IMR-90 (cell line): ENCODE results near the gene BSND. TPM values are rescaled to one million over a fixed set of nuclear protein-coding genes. Genes with fewer than 3 reads are reported as not detected.

Experiments
- ATAC-seq: fragments of 200-7000 bp; cut with Tn5 transposase; 2 replicates; pipeline ENCODE4 v1.9.1; 2020; ENCODE audit warnings: low read depth, mild to moderate bottlenecking, moderate library complexity
- BruUV-seq: library from RNA; stranded (reverse); fragments of 400-500 nt; replicated peaks from 2 replicates; lab custom pipeline; 2021; lab: Mats Ljungman, UMichigan
- CTCF ChIA-PET: fragments of 300-600 bp; formaldehyde crosslinking; extraction: SDS; loops from one replicate; lab custom pipeline; 2021; ENCODE audit warnings: antibody characterized with exemption; lab: Yijun Ruan, JAX
- POLR2A ChIA-PET: fragments of 300-600 bp; sonication (Branson Sonifier 250); formaldehyde crosslinking; loops from one replicate; lab custom pipeline; 2022; ENCODE audit warnings: antibody characterized with exemption; ENCODE audit not compliant: unreplicated experiment; lab: Charles Lee
- DNase-seq: peaks from one replicate; pipeline ENCODE4 v3.0.0; 2013
- H2AFZ ChIP-seq: replicated peaks from 2 replicates; pipeline ENCODE3; 2013; ENCODE audit warnings: low read length, mild to moderate bottlenecking; ENCODE audit not compliant: poor library complexity
- H2AK5ac ChIP-seq: 2 replicates; pipeline ENCODE4 v1.6.1; 2013; ENCODE audit warnings: low read depth, low read length, inconsistent platforms
- H2AK9ac ChIP-seq: replicated peaks from 2 replicates; pipeline ENCODE3; 2013; ENCODE audit warnings: mild to moderate bottlenecking, low read depth, low read length, moderate library complexity; ENCODE audit not compliant: poor library complexity
- H2BK120ac ChIP-seq: 2 replicates; pipeline ENCODE4 v1.6.1; 2013; ENCODE audit warnings: low read depth, low read length, inconsistent platforms
- H2BK15ac ChIP-seq: 3 replicates; pipeline ENCODE4 v1.6.1; 2013; ENCODE audit warnings: low read depth, low read length, inconsistent platforms
- H2BK20ac ChIP-seq: 2 replicates; pipeline ENCODE4 v1.6.1; 2013; ENCODE audit warnings: low read depth, mild to moderate bottlenecking, inconsistent platforms, low read length, moderate library complexity
- H2BK5ac ChIP-seq: 2 replicates; pipeline ENCODE4 v1.6.1; 2013; ENCODE audit warnings: mild to moderate bottlenecking, low read depth, low read length, inconsistent platforms; ENCODE audit not compliant: poor library complexity, severe bottlenecking
- H3K14ac ChIP-seq: replicated peaks from 2 replicates; pipeline ENCODE4 v1.6.1; 2013; ENCODE audit warnings: low read depth, low read length, inconsistent platforms
- H3K18ac ChIP-seq: 2 replicates; pipeline ENCODE4 v1.6.1; 2013; ENCODE audit warnings: low read depth, low read length, control low read depth
- H3K23ac ChIP-seq: 2 replicates; pipeline ENCODE4 v1.6.1; 2013; ENCODE audit warnings: low read depth, low read length, inconsistent platforms
- H3K27ac ChIP-seq: 2 replicates; pipeline ENCODE4 v1.5.1; 2013; ENCODE audit warnings: mild to moderate bottlenecking, control low read depth, low read length; ENCODE audit not compliant: insufficient read depth
- H3K27me3 ChIP-seq: 2 replicates; pipeline ENCODE4 v1.6.1; 2013; ENCODE audit warnings: low read length; ENCODE audit not compliant: control insufficient read depth, insufficient read depth
- H3K36me3 ChIP-seq: 2 replicates; pipeline ENCODE4 v1.6.1; 2013; ENCODE audit warnings: low read length, mixed read lengths; ENCODE audit not compliant: control insufficient read depth, insufficient read depth
- H3K4ac ChIP-seq: 2 replicates; pipeline ENCODE4 v1.6.1; 2013; ENCODE audit warnings: low read depth, low read length, inconsistent platforms
- H3K4me1 ChIP-seq: 2 replicates; pipeline ENCODE4 v1.6.1; 2013; ENCODE audit warnings: low read length, mixed read lengths; ENCODE audit not compliant: control insufficient read depth, insufficient read depth
- H3K4me2 ChIP-seq: 2 replicates; pipeline ENCODE4 v1.6.1; 2013; ENCODE audit warnings: low read depth, mild to moderate bottlenecking, control low read depth, low read length, moderate library complexity
- H3K4me3 ChIP-seq: 2 replicates; pipeline ENCODE4 v1.5.1; 2013; ENCODE audit warnings: low read depth, mild to moderate bottlenecking, control low read depth, low read length, moderate library complexity; ENCODE audit not compliant: insufficient read depth
- H3K56ac ChIP-seq: 2 replicates; pipeline ENCODE4 v1.6.1; 2013; ENCODE audit warnings: low read length, inconsistent platforms; ENCODE audit not compliant: insufficient read depth; ENCODE audit errors: extremely low read depth
- H3K79me1 ChIP-seq, 2 experiments: 2 replicates each; pipeline ENCODE4 v1.6.1; 2013; ENCODE audit warnings: low read length in 2 of 2, inconsistent platforms in 1 of 2, low read depth in 1 of 2
- H3K9ac ChIP-seq: 2 replicates; pipeline ENCODE4 v1.6.1; 2013; ENCODE audit warnings: low read depth, low read length, control low read depth
- H3K9me1 ChIP-seq: 2 replicates; pipeline ENCODE4 v1.6.1; 2013; ENCODE audit warnings: low read length, inconsistent platforms; ENCODE audit not compliant: insufficient read depth
- H3K9me3 ChIP-seq: 2 replicates; pipeline ENCODE4 v1.6.1; 2013; ENCODE audit warnings: low read length; ENCODE audit not compliant: control insufficient read depth, insufficient read depth
- H4K20me1 ChIP-seq: 2 replicates; pipeline ENCODE4 v1.6.1; 2013; ENCODE audit warnings: low read length, inconsistent platforms; ENCODE audit not compliant: insufficient read depth
- H4K5ac ChIP-seq: 2 replicates; pipeline ENCODE4 v1.6.1; 2013; ENCODE audit warnings: mild to moderate bottlenecking, low read depth, low read length, control low read depth
- H4K8ac ChIP-seq, 2 experiments: 2 replicates each; pipeline ENCODE4 v1.6.1; 2013; ENCODE audit warnings: low read depth in 2 of 2, low read length in 2 of 2, control low read depth in 1 of 2, inconsistent platforms in 1 of 2
- H4K91ac ChIP-seq: 2 replicates; pipeline ENCODE4 v1.6.1; 2013; ENCODE audit warnings: low read depth, low read length, inconsistent platforms; ENCODE audit not compliant: insufficient read depth
- BHLHE40 ChIP-seq: fragments of 150-350 bp; IDR thresholded peaks from 2 replicates; pipeline ENCODE4 v1.6.1; 2016; ENCODE audit warnings: mild to moderate bottlenecking, low read depth, low read length
- MAFK ChIP-seq: IDR thresholded peaks from 2 replicates; pipeline ENCODE4 v1.6.1; 2012; ENCODE audit warnings: low read depth, low read length, improper control_type of control experiment
- MXI1 ChIP-seq: IDR thresholded peaks from 2 replicates; pipeline ENCODE4 v1.6.1; 2012; ENCODE audit warnings: low read depth, mild to moderate bottlenecking, low read length, moderate library complexity, borderline replicate concordance
- POLR2A ChIP-seq: IDR thresholded peaks from 2 replicates; pipeline ENCODE4 v1.6.1; 2012; ENCODE audit warnings: mild to moderate bottlenecking, low read depth, low read length
- RCOR1 ChIP-seq: IDR thresholded peaks from 2 replicates; pipeline ENCODE4 v1.6.1; 2012; ENCODE audit warnings: mild to moderate bottlenecking, low read length, improper control_type of control experiment; ENCODE audit not compliant: insufficient replicate concordance
- WGBS, 2 experiments: methylation state at CpG; one replicate each; pipeline versions ENCODE4 v1.1.5 to v1.1.7; 2013; ENCODE audit warnings: missing lambda C conversion rate in 2 of 2; ENCODE audit not compliant: insufficient read length in 1 of 2; ENCODE audit errors: extremely low coverage in 2 of 2; 5-methylcytosine and 5-hydroxymethylcytosine counted together
- dilution Hi-C: fragments of 300-500 bp; cut with HindIII; formaldehyde crosslinking; loops from one replicate; pipeline ENCODE4 v1.14.3; 2018; ENCODE audit warnings: low sequenced_read_pairs; ENCODE audit not compliant: unreplicated experiment
- in situ Hi-C: fragments of 300-500 bp; cut with MboI; formaldehyde crosslinking; loops from 3 replicates; pipeline ENCODE4 v1.14.3; 2019; ENCODE audit warnings: low sequenced_read_pairs, inconsistent platforms, mixed read lengths
- intact Hi-C: fragments of 100-400 bp; cut with micrococcal nuclease; formaldehyde crosslinking; loops from 2 replicates; pipeline ENCODE4 v1.10.0; 2022
- polyA plus RNA-seq, 3 experiments: library from polyadenylated mRNA; depleted of rRNA; stranded (reverse); fragments of >200 nt; gene quantifications; 2 replicates each; pipeline ENCODE4 v1.2.3, GENCODE V29; 2012; ENCODE audit warnings: low replicate concordance in 1 of 3
- total RNA-seq: library from RNA; depleted of rRNA; stranded (reverse); fragments of >200 nt; gene quantifications from 2 replicates; pipeline ENCODE4 v1.2.3, GENCODE V29; 2012
- TF ChIP-seq, protein P1 (sequence below): fragments of 150-350 bp; IDR thresholded peaks from 2 replicates; pipeline ENCODE4 v1.6.1; 2017; ENCODE audit warnings: mild to moderate bottlenecking, antibody characterized with exemption, low read length, low read depth

The BSND gene
- total and polyA plus RNA-seq, 2 of the 4 experiments (the other 2 are of a cell fraction): not detected

DNA sequence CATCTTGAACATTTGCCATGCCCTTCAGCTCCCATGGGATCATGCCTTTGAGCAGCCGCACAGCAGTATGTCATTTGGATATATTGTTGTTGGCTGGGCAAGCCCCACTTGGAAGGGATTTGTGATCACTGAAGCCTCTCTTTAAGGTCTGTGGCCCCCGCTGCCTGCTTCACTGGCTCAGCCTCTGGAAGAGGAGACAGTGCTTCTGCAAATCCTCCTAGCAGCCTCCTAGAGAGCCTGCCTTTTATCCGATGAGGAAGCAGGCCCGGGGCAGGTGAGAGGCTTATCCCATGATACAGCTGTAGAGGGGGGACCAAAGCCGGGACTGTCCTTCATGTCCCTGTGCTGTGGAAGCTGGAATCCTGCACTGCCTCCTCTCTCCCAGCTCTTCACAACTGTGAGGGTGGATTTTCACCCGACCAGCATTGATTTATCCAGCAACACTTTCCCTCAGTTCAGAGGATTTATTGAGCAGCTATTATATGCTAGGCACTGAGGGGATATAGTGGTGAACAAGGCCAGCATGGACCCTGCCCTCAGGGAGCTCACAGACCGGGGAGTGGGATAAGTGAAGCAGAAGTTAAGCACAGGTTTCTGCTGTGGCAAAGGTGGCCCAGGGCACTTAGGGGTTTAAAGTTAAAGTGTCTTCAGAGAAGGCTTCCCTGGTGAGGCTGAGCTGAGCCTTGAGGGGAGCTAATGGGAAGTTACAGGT, 14.4 kb upstream of the BSND start:
- H3K4me2 ChIP-seq: no peak overlapping the region
- H3K9me1 ChIP-seq: no peaks in the 10 kb centered on the region
- H2BK120ac ChIP-seq: no peak overlapping the region
- no peak overlapping the region for H2BK5ac ChIP-seq
- H4K20me1 ChIP-seq: no peaks in the 10 kb centered on the region
- H3K27me3 ChIP-seq: peaks cover 69% of the 10 kb centered on the region
- no peak overlapping the region for H3K23ac ChIP-seq
- TF ChIP-seq RCOR1 (no peak), MAFK (no peak), BHLHE40 (no peak), MXI1 (no peak), POLR2A (no peak)
- TF ChIP-seq, protein P1, sequence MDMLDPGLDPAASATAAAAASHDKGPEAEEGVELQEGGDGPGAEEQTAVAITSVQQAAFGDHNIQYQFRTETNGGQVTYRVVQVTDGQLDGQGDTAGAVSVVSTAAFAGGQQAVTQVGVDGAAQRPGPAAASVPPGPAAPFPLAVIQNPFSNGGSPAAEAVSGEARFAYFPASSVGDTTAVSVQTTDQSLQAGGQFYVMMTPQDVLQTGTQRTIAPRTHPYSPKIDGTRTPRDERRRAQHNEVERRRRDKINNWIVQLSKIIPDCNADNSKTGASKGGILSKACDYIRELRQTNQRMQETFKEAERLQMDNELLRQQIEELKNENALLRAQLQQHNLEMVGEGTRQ: no peak
- BruUV-seq: no TSS peak
- CTCF ChIA-PET: interaction anchor here (0.6 to 1.5 kb wide), 5 partner anchors 9 to 34 kb away, joined by 3 to 5 read pairs (median 3); no protein-coding TSS in a partner anchor
- H3K4ac ChIP-seq: no peak overlapping the region
- H2BK15ac ChIP-seq: no peak overlapping the region
- dilution Hi-C loops (no loop called here), in situ Hi-C loops (no loop called here), intact Hi-C loops (no loop called here)
- no peaks in the 10 kb centered on the region for H3K36me3 ChIP-seq
- no peak overlapping the region for H2BK20ac ChIP-seq
- no peak overlapping the region for H3K27ac ChIP-seq
- no peak overlapping the region for H3K18ac ChIP-seq
- no peak overlapping the region for H3K9ac ChIP-seq
- POLR2A ChIA-PET: no interaction called here
- H3K9me3 ChIP-seq: no peaks in the 10 kb centered on the region
- H4K8ac ChIP-seq: no peak overlapping the region
- no peak overlapping the region for H4K91ac ChIP-seq
- no CpG with 5 or more reads among the region's 7 CpGs for WGBS, 2 experiments
- H3K79me1 ChIP-seq: no peaks in the 10 kb centered on the region
- no peak overlapping the region for H2AK5ac ChIP-seq
- no peak overlapping the region for H3K56ac ChIP-seq
- ATAC-seq (no peak), DNase-seq (no peak)
- H3K14ac ChIP-seq: no peak overlapping the region
- no peak overlapping the region for H4K5ac ChIP-seq
- no peak overlapping the region for H2AFZ ChIP-seq
- peaks cover 4% of the 10 kb centered on the region; the same call in 1 of the 2 replicates for H3K4me1 ChIP-seq
- H3K4me3 ChIP-seq: no peak overlapping the region
- H2AK9ac ChIP-seq: no peak overlapping the region
